ENCODE results near the gene FGD2.
"Not testable (repeated sequence)": the region's sequence is repeated elsewhere in the genome, so short reads cannot be mapped to it uniquely, and the experiment has no call there.

The FGD2 gene

GRCh38 chr6:37038292-37039198, 33.1 kb downstream of the FGD2 start:
- no peak for TF ChIP-seq CTCF (IDR thresholded peaks at IDR 0.05; ENCODE audit: low read depth, low read length)
- H3K4me3 ChIP-seq (ENCODE audit: low read depth, low read length) = no peak overlapping the region

GRCh38 chr6:37039958-37040357, 34.5 kb downstream of the FGD2 start:
- TF ChIP-seq CTCF (IDR thresholded peaks at IDR 0.05; ENCODE audit: low read depth, low read length) = no peak

GRCh38 chr6:37041521-37041920, 36.1 kb downstream of the FGD2 start:
- H3K4me3 ChIP-seq (ENCODE audit: low read depth, low read length) = no peak overlapping the region
- no peak for TF ChIP-seq CTCF (IDR thresholded peaks at IDR 0.05; ENCODE audit: low read depth, low read length)

More at GRCh38 chr6:37039958-37040357, 34.5 kb downstream of the FGD2 start:
- H3K4me3 ChIP-seq (ENCODE audit: low read depth, low read length) = no peak overlapping the region

GRCh38 chr6:37042150-37042549, 36.7 kb downstream of the FGD2 start:
- no peak overlapping the region for H3K4me3 ChIP-seq (ENCODE audit: low read depth, low read length)
- TF ChIP-seq CTCF (IDR thresholded peaks at IDR 0.05; ENCODE audit: low read depth, low read length) = no peak

GRCh38 chr6:37043091-37043490, 37.6 kb downstream of the FGD2 start:
- H3K4me3 ChIP-seq (ENCODE audit: low read depth, low read length) = not testable (repeated sequence)

GRCh38 chr6:37047346-37047688, 41.9 kb downstream of the FGD2 start:
- TF ChIP-seq CTCF (IDR thresholded peaks at IDR 0.05; ENCODE audit: low read depth, low read length) = no peak
- no peak overlapping the region for H3K4me3 ChIP-seq (ENCODE audit: low read depth, low read length)

GRCh38 chr6:37047689-37048402, 42.4 kb downstream of the FGD2 start:
- no peak for TF ChIP-seq CTCF (IDR thresholded peaks at IDR 0.05; ENCODE audit: low read depth, low read length)
- H3K4me3 ChIP-seq (ENCODE audit: low read depth, low read length) = no peak overlapping the region

All from WI38 (cell line).